Measurements from ENCODE around the gene BNIP3. TPM values are rescaled to one million over a fixed set of nuclear protein-coding genes. Genes with fewer than 3 reads are reported as not detected.

BNIP3 gene
- total and polyA plus RNA-seq, 4 donors = 36.8 to 151 (median 114) TPM

DNA sequence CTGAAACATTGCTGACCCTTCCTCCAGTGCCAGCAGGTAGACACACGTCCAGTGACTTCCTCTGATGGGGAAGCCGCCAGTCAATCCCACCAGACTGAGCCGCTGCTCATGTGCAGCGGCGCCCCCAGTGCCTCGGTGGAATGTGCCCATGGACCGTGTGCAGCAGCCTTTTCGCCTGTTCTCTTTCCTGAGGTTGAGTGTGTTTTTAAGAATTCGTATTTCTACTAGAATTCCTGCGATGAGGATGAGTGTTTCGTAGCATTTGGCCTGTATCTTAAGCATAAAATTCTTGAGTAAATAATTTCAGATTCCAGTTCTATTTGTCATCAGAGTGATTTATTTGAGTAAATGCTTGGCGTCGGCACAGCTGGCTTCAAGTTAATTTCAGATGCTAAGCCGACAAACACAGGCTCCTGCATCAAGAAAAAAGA, 35.4 kb downstream of the BNIP3 start:
- Histone ChIP-seq H3K36me3 (ENCODE audit: control insufficient read depth in 4 of 4, insufficient read depth in 3 of 4, low read depth in 1 of 4, low read length in 3 of 4) (peaks cover 7 to 65% (median 48%) of the 10 kb centered on the region in 4 donors), H3K27ac (ENCODE audit: low read depth in 1 of 2, low read length in 2 of 2) (no peak overlapping the region), H3K4me1 (ENCODE audit: control insufficient read depth in 4 of 4, insufficient read depth in 4 of 4, low read length in 3 of 4) (no peaks in the 10 kb centered on the region), H3K9ac (ENCODE audit: low read depth in 1 of 2, low read length in 2 of 2) (no peak overlapping the region), H3K4me3 (ENCODE audit: low read depth in 1 of 3, low read length in 3 of 3) (no peak overlapping the region), H3K9me3 (ENCODE audit: control insufficient read depth in 4 of 4, low read length in 3 of 4) (no peaks in the 10 kb centered on the region), H3K27me3 (ENCODE audit: control insufficient read depth in 4 of 4, insufficient read depth in 4 of 4, low read length in 3 of 4) (no peaks in the 10 kb centered on the region)
- DNase-seq (ENCODE audit: low spot score) = no peak
- WGBS = 91% methylated on average over 14 of the region's 14 CpGs
- TF ChIP-seq, protein P1, sequence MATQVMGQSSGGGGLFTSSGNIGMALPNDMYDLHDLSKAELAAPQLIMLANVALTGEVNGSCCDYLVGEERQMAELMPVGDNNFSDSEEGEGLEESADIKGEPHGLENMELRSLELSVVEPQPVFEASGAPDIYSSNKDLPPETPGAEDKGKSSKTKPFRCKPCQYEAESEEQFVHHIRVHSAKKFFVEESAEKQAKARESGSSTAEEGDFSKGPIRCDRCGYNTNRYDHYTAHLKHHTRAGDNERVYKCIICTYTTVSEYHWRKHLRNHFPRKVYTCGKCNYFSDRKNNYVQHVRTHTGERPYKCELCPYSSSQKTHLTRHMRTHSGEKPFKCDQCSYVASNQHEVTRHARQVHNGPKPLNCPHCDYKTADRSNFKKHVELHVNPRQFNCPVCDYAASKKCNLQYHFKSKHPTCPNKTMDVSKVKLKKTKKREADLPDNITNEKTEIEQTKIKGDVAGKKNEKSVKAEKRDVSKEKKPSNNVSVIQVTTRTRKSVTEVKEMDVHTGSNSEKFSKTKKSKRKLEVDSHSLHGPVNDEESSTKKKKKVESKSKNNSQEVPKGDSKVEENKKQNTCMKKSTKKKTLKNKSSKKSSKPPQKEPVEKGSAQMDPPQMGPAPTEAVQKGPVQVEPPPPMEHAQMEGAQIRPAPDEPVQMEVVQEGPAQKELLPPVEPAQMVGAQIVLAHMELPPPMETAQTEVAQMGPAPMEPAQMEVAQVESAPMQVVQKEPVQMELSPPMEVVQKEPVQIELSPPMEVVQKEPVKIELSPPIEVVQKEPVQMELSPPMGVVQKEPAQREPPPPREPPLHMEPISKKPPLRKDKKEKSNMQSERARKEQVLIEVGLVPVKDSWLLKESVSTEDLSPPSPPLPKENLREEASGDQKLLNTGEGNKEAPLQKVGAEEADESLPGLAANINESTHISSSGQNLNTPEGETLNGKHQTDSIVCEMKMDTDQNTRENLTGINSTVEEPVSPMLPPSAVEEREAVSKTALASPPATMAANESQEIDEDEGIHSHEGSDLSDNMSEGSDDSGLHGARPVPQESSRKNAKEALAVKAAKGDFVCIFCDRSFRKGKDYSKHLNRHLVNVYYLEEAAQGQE (IDR thresholded peaks at IDR 0.05) = no peak
- no peak for TF ChIP-seq GABPA (IDR thresholded peaks at IDR 0.05 in 1 of 2, conservative IDR thresholded peaks at IDR 0.05 in 1 of 2)
- TF ChIP-seq RXRA (IDR thresholded peaks at IDR 0.05) = no peak
- no peak for TF ChIP-seq TAF1 (conservative IDR thresholded peaks at IDR 0.05)
- TF ChIP-seq YY1 (IDR thresholded peaks at IDR 0.05) = no peak

DNA sequence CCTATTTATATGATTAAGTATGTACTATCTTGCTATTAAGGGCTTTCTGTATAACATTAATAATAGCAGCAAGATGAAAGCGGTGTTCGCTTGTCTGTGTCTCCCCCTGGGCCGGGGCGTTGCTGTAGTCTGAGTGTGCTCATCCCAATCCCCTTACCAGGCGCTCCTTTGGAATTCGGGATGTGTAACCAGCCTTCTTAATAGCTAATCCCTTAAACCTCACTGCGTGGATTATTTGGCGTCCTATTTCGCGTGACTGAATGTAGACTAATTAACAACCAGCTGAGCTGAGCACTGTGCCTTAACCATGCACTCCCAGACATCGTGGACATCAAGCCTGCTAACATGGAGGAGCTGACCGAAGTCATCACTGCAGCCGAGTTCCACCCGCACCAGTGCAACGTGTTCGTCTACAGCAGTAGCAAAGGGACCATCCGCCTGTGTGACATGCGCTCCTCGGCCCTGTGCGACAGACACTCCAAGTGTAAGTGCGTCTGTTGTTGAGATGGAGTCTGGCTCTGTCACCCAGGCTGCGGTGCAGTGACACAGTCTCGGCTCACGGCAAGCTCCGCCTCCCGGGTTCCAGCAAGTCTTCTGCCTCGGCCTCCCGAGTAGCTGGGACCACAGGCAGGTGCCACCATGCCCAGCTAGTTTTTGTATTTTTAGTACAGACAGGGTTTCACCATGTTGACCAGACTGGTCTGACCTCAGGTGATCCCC, 36.6 kb downstream of the BNIP3 start:
- no peak overlapping the region for H3K9ac ChIP-seq (ENCODE audit: low read depth in 1 of 2, low read length in 2 of 2)
- no peak overlapping the region for H3K4me3 ChIP-seq (ENCODE audit: low read depth in 1 of 3, low read length in 3 of 3)
- no peak for DNase-seq (ENCODE audit: low spot score)
- 97% methylated on average over 28 of the region's 28 CpGs for WGBS
- H3K9me3 ChIP-seq (ENCODE audit: control insufficient read depth in 4 of 4, low read length in 3 of 4) = no peaks in the 10 kb centered on the region
- H3K27me3 ChIP-seq (ENCODE audit: control insufficient read depth in 4 of 4, insufficient read depth in 4 of 4, low read length in 3 of 4) = no peaks in the 10 kb centered on the region
- peaks cover 9 to 67% (median 51%) of the 10 kb centered on the region in 4 donors for H3K36me3 ChIP-seq (ENCODE audit: control insufficient read depth in 4 of 4, insufficient read depth in 3 of 4, low read depth in 1 of 4, low read length in 3 of 4)
- no peaks in the 10 kb centered on the region for H3K4me1 ChIP-seq (ENCODE audit: control insufficient read depth in 4 of 4, insufficient read depth in 4 of 4, low read length in 3 of 4)
- H3K27ac ChIP-seq (ENCODE audit: low read depth in 1 of 2, low read length in 2 of 2) = no peak overlapping the region
- TF ChIP-seq, protein P2, sequence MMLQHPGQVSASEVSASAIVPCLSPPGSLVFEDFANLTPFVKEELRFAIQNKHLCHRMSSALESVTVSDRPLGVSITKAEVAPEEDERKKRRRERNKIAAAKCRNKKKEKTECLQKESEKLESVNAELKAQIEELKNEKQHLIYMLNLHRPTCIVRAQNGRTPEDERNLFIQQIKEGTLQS (IDR thresholded peaks at IDR 0.05) = no peak
- TF ChIP-seq SP1 (IDR thresholded peaks at IDR 0.05) (no peak), FOXA2 (IDR thresholded peaks at IDR 0.05) (no peak), RAD21 (IDR thresholded peaks at IDR 0.05) (no peak)
- TF ChIP-seq, protein P3, sequence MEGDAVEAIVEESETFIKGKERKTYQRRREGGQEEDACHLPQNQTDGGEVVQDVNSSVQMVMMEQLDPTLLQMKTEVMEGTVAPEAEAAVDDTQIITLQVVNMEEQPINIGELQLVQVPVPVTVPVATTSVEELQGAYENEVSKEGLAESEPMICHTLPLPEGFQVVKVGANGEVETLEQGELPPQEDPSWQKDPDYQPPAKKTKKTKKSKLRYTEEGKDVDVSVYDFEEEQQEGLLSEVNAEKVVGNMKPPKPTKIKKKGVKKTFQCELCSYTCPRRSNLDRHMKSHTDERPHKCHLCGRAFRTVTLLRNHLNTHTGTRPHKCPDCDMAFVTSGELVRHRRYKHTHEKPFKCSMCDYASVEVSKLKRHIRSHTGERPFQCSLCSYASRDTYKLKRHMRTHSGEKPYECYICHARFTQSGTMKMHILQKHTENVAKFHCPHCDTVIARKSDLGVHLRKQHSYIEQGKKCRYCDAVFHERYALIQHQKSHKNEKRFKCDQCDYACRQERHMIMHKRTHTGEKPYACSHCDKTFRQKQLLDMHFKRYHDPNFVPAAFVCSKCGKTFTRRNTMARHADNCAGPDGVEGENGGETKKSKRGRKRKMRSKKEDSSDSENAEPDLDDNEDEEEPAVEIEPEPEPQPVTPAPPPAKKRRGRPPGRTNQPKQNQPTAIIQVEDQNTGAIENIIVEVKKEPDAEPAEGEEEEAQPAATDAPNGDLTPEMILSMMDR (IDR thresholded peaks at IDR 0.05; ENCODE audit: low read depth, low read length, missing input control) = no peak

DNA sequence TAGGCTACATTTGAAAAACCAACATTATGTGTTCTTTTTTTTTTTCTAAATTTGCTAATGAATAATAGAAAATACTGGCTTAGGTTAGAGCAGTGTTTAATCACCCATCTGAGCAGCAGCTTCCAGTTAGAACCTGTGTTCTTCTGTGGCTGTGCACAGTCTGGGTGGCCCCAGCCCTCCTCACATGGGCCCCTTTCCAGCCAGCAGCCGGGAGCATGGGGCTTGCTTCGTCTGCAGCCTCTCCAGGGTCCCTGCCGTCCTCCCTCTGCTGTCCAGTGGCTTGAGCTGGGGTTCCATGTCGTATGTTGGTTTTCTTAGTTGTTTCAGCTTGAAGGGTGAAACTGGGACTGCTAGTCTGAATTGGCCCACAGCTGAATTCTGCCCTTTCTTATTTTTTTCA, 37.3 kb downstream of the BNIP3 start:
- Histone ChIP-seq H3K27me3 (ENCODE audit: control insufficient read depth in 4 of 4, insufficient read depth in 4 of 4, low read length in 3 of 4) (no peaks in the 10 kb centered on the region), H3K36me3 (ENCODE audit: control insufficient read depth in 4 of 4, insufficient read depth in 3 of 4, low read depth in 1 of 4, low read length in 3 of 4) (peaks cover 9 to 64% (median 48%) of the 10 kb centered on the region in 4 donors), H3K9me3 (ENCODE audit: control insufficient read depth in 4 of 4, low read length in 3 of 4) (no peaks in the 10 kb centered on the region), H3K9ac (ENCODE audit: low read depth in 1 of 2, low read length in 2 of 2) (no peak overlapping the region), H3K27ac (ENCODE audit: low read depth in 1 of 2, low read length in 2 of 2) (no peak overlapping the region), H3K4me1 (ENCODE audit: control insufficient read depth in 4 of 4, insufficient read depth in 4 of 4, low read length in 3 of 4) (no peaks in the 10 kb centered on the region), H3K4me3 (ENCODE audit: low read depth in 1 of 3, low read length in 3 of 3) (no peak overlapping the region)
- DNase-seq (ENCODE audit: low spot score) = no peak
- TF ChIP-seq YY1 (IDR thresholded peaks at IDR 0.05) = no peak
- TF ChIP-seq SP1 (IDR thresholded peaks at IDR 0.05) = no peak
- TF ChIP-seq, protein P4, sequence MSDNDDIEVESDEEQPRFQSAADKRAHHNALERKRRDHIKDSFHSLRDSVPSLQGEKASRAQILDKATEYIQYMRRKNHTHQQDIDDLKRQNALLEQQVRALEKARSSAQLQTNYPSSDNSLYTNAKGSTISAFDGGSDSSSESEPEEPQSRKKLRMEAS (IDR thresholded peaks at IDR 0.05) = no peak
- no peak for TF ChIP-seq HNF4A (conservative IDR thresholded peaks at IDR 0.05)
- no peak for TF ChIP-seq FOXA2 (IDR thresholded peaks at IDR 0.05)
- TF ChIP-seq, protein P3 (IDR thresholded peaks at IDR 0.05; ENCODE audit: low read depth, low read length, missing input control) = no peak
- TF ChIP-seq, protein P1 (IDR thresholded peaks at IDR 0.05) = no peak
- WGBS = 97% methylated on average over 4 of the region's 4 CpGs

All from liver (tissue), 9 donors.